ENCODE data around the gene RSBN1L. TPM values are rescaled to one million over a fixed set of nuclear protein-coding genes. Genes with fewer than 3 reads are reported as not detected.
A peak's percentile ranks its signal among the peaks of the same experiment; 100 is the strongest.

The RSBN1L gene
- polyA plus RNA-seq, 2 of the 4 experiments (the other 2 are of a cell fraction): 11.1 to 13.0 TPM

DNA sequence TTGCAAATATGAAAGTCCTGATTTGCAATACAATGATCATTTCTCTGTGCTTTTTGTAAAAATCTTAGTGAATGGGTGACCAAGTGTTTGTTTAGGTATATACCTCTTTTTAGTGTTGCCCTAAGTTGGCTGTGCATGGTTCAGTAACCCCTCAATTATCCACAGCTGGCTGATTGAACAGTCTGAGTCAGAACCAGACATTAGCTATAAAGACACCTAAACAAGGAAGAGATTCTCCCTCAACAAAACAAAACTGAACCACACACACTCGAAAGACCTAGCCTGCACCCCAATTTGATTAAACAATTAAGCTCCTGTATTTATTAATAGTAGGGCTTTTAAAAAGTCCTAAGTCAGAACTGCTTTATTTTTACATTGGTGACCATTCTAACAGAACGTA, 2.8 kb downstream of the RSBN1L start:
- TF ChIP-seq RARB (CRISPR knock-in tag; IDR thresholded peaks at IDR 0.05): no peak
- no peak for TF ChIP-seq ATOH8 (CRISPR knock-in tag; IDR thresholded peaks at IDR 0.05; ENCODE audit: low read depth)
- no peak for TF ChIP-seq ZSCAN20 (CRISPR knock-in tag; IDR thresholded peaks at IDR 0.05)
- TF ChIP-seq NPAS2 (CRISPR knock-in tag; IDR thresholded peaks at IDR 0.05; ENCODE audit: borderline replicate concordance): no peak
- TF ChIP-seq, protein P1, sequence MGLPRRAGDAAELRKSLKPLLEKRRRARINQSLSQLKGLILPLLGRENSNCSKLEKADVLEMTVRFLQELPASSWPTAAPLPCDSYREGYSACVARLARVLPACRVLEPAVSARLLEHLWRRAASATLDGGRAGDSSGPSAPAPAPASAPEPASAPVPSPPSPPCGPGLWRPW (IDR thresholded peaks at IDR 0.05): no peak
- no peak for TF ChIP-seq MYC (IDR thresholded peaks at IDR 0.05; ENCODE audit: borderline replicate concordance, low read length)
- TF ChIP-seq, protein P2, sequence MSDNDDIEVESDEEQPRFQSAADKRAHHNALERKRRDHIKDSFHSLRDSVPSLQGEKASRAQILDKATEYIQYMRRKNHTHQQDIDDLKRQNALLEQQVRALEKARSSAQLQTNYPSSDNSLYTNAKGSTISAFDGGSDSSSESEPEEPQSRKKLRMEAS (IDR thresholded peaks at IDR 0.05): no peak
- TF ChIP-seq NFE2L2 (conservative IDR thresholded peaks at IDR 0.05; ENCODE audit: low read length): no peak
- TF ChIP-seq REST (IDR thresholded peaks at IDR 0.05): no peak
- TF ChIP-seq RCOR1 (IDR thresholded peaks at IDR 0.05; ENCODE audit: low read depth, low read length): no peak
- no peak for TF ChIP-seq MAZ (IDR thresholded peaks at IDR 0.05; ENCODE audit: borderline replicate concordance, low read depth, low read length)
- no peak for TF ChIP-seq RNF2 (IDR thresholded peaks at IDR 0.05; ENCODE audit: borderline replicate concordance, low read depth)
- TF ChIP-seq POLR2AphosphoS2 (conservative IDR thresholded peaks at IDR 0.05; ENCODE audit: low read length): no peak
- Histone ChIP-seq H3K4me1 (peaks cover 24% of the 10 kb centered on the region), H3K4me2 (peak overlapping the region; percentile 94), H3K4me3 (no peak overlapping the region), H3K27ac (no peak overlapping the region), H3K9me3 (no peaks in the 10 kb centered on the region)
- ATAC-seq (no peak), FAIRE-seq (no peak), DNase-seq (ENCODE audit: low read depth in 1 of 2, low spot score in 1 of 2) (no peak)
- POLR2A ChIA-PET: interaction anchor here (0.6 kb wide), 1 partner anchor 19 kb away, joined by 3 read pairs; no protein-coding TSS in a partner anchor
- CTCF ChIA-PET: interaction anchor here (0.6 to 0.9 kb wide), 3 partner anchors 9 to 30 kb away, joined by 3 read pairs; no protein-coding TSS in a partner anchor
- 74% methylated on average over 2 of the region's 2 CpGs for WGBS (ENCODE audit: missing lambda C conversion rate)

- no peak for DNase-seq (ENCODE audit: low read depth in 1 of 2, low spot score in 1 of 2)
- H3K4me3 ChIP-seq: no peak overlapping the region
- POLR2A ChIA-PET: no interaction called here
- TF ChIP-seq EP300 (IDR thresholded peaks at IDR 0.05) (no peak), RAD21 (conservative IDR thresholded peaks at IDR 0.05 in 1 of 2, IDR thresholded peaks at IDR 0.05 in 1 of 2) (no peak), PHF8 (IDR thresholded peaks at IDR 0.05; ENCODE audit: borderline replicate concordance, low read depth) (no peak), GATA3 (IDR thresholded peaks at IDR 0.05; ENCODE audit: borderline replicate concordance) (no peak), NFE2L2 (conservative IDR thresholded peaks at IDR 0.05; ENCODE audit: low read length) (no peak), SREBF2 (IDR thresholded peaks at IDR 0.05) (no peak), TFCP2L1 (CRISPR knock-in tag; IDR thresholded peaks at IDR 0.05) (no peak), ESRRA (IDR thresholded peaks at IDR 0.05; ENCODE audit: borderline replicate concordance, low read length) (no peak), CHD4 (IDR thresholded peaks at IDR 0.05; ENCODE audit: borderline replicate concordance) (no peak), ATOH8 (CRISPR knock-in tag; IDR thresholded peaks at IDR 0.05; ENCODE audit: low read depth) (no peak), BHLHE40 (IDR thresholded peaks at IDR 0.05; ENCODE audit: low read depth, low read length) (no peak), CEBPB (IDR thresholded peaks at IDR 0.05) (no peak), PBX3 (IDR thresholded peaks at IDR 0.05) (no peak)
- TF ChIP-seq, protein P2 (IDR thresholded peaks at IDR 0.05): no peak
- TF ChIP-seq, protein P3, sequence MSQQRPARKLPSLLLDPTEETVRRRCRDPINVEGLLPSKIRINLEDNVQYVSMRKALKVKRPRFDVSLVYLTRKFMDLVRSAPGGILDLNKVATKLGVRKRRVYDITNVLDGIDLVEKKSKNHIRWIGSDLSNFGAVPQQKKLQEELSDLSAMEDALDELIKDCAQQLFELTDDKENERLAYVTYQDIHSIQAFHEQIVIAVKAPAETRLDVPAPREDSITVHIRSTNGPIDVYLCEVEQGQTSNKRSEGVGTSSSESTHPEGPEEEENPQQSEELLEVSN (IDR thresholded peaks at IDR 0.05; ENCODE audit: borderline replicate concordance, low read depth): no peak
- peak overlapping the region; percentile 12; the same call in 1 of the 3 replicates for H3K4me2 ChIP-seq
- no peaks in the 10 kb centered on the region for H3K9me3 ChIP-seq
- CTCF ChIA-PET: interaction anchor here (0.9 to 3.3 kb wide), 4 partner anchors 13 to 221 kb away, joined by 3 to 12 read pairs (median 4); no protein-coding TSS in a partner anchor
- ATAC-seq: no peak
- no peak for FAIRE-seq
- peaks cover 24% of the 10 kb centered on the region for H3K4me1 ChIP-seq
- 49% methylated on average over 2 of the region's 2 CpGs for WGBS (ENCODE audit: missing lambda C conversion rate)
- H3K27ac ChIP-seq: no peak overlapping the region
Measured at GRCh38 chr7:77702513-77702912, 6.3 kb downstream of the RSBN1L start.
